Activated CD8-positive, alpha-beta memory T cell treated with anti-CD3 and anti-CD28 coated beads for 1 hour (primary cell): ENCODE data around the gene DMAC1.

Experiments
- DNase-seq, 2 donors: peaks; one replicate each; pipeline ENCODE4 v3.0.0-alpha.2; 2020; ENCODE audit warnings: low read depth in 1 of 2; ENCODE audit errors: extremely low read depth in 1 of 2

Gene DMAC1

GRCh38 chr9:7784472-7784871, 15.1 kb downstream of the DMAC1 start:
- no peak for DNase-seq

GRCh38 chr9:7783635-7784063, 15.9 kb downstream of the DMAC1 start:
- no peak for DNase-seq

- no peak for DNase-seq
Observed at GRCh38 chr9:7782400-7783120, 17.0 kb downstream of the DMAC1 start.

- DNase-seq: no peak
Observed at GRCh38 chr9:7780261-7780988, 19.2 kb downstream of the DMAC1 start.

GRCh38 chr9:7778851-7779600, 20.6 kb downstream of the DMAC1 start:
- no peak for DNase-seq

GRCh38 chr9:7777771-7778170, 21.8 kb downstream of the DMAC1 start:
- no peak for DNase-seq

- DNase-seq: no peak
Observed at GRCh38 chr9:7770111-7770510, 29.5 kb downstream of the DMAC1 start.

- no peak for DNase-seq
Observed at GRCh38 chr9:7762600-7762999, 37.0 kb downstream of the DMAC1 start.

- DNase-seq: no peak
Observed at GRCh38 chr9:7760014-7760415, 39.6 kb downstream of the DMAC1 start.

GRCh38 chr9:7756088-7756487, 43.5 kb downstream of the DMAC1 start:
- DNase-seq: no peak

GRCh38 chr9:7752481-7752880, 47.1 kb downstream of the DMAC1 start:
- no peak for DNase-seq
